H1 (cell line): ENCODE results near the gene CCSER2. TPM values are rescaled to one million over a fixed set of nuclear protein-coding genes. Genes with fewer than 3 reads are reported as not detected.

Experiments
- RBBP5 ChIP-seq: IDR thresholded peaks from 2 replicates; pipeline ENCODE4 v1.7.1; 2012; ENCODE audit warnings: low read depth, mild to moderate bottlenecking, inconsistent platforms, low read length, moderate library complexity, borderline replicate concordance
- SIRT6 ChIP-seq: IDR thresholded peaks from one replicate; pipeline ENCODE4 v1.7.1; 2012; ENCODE audit warnings: low read length, inconsistent platforms
- YY1 ChIP-seq: IDR thresholded peaks from 2 replicates; pipeline ENCODE4 v1.6.1; 2011; ENCODE audit warnings: low read depth, mild to moderate bottlenecking, low read length
- polyA plus RNA-seq, 7 experiments: library from polyadenylated mRNA; depleted of rRNA in 3 of 7; stranded (reverse) in 5 of 7; unstranded in 2 of 7; fragments of >200 nt in 5 of 7; fragments of 200-250 nt in 2 of 7; gene quantifications; 1 replicate in 5 of 7; 2 replicates in 1 of 7; 4 replicates in 1 of 7; pipeline versions ENCODE4 v1.2.1 to v1.2.3, GENCODE V29; 2011 to 2013; ENCODE audit warnings: missing spikeins in 2 of 7, mixed read lengths in 2 of 7
- total RNA-seq: library from RNA; stranded (reverse); fragmentation: NEBNext Ultra II Directional; extraction: Animal tissue kit (Norgen Biotek cat#: 25700); gene quantifications from 2 replicates; pipeline ENCODE4 v1.2.1, GENCODE V29; 2021
- TF ChIP-seq, protein P1 (sequence below): fragments of 300-600 bp; sonication (generic); IDR thresholded peaks from 2 replicates; pipeline ENCODE4 v1.7.1; 2012; ENCODE audit warnings: low read length, moderate library complexity, mild to moderate bottlenecking, inconsistent platforms; ENCODE audit not compliant: insufficient replicate concordance

Gene CCSER2
- total and polyA plus RNA-seq, 2 of the 8 experiments (the other 6 are each of a cell fraction or from before 2014, with no cell fraction given), result 6.9 to 30.5 TPM

DNA sequence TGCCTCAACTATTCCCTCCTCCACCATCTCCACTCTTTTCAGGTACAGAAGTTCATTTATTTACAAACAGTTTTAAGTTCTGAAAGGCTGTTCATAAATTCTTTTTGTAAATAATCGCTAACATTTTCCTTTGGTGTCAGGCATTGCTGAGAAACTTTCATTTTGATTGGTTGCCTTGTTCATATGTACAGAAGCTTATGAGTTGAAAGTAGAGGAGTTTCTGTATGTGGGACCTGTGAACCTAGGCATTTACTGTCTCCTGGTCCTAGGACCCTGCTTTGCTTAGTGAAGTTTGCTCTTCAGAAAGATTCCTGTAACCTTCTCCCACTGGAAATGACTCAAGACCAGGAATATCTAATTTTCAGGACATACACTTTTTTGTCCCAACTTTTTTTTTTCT, 30.4 kb downstream of the CCSER2 start (continued):
- TF ChIP-seq, protein P1, sequence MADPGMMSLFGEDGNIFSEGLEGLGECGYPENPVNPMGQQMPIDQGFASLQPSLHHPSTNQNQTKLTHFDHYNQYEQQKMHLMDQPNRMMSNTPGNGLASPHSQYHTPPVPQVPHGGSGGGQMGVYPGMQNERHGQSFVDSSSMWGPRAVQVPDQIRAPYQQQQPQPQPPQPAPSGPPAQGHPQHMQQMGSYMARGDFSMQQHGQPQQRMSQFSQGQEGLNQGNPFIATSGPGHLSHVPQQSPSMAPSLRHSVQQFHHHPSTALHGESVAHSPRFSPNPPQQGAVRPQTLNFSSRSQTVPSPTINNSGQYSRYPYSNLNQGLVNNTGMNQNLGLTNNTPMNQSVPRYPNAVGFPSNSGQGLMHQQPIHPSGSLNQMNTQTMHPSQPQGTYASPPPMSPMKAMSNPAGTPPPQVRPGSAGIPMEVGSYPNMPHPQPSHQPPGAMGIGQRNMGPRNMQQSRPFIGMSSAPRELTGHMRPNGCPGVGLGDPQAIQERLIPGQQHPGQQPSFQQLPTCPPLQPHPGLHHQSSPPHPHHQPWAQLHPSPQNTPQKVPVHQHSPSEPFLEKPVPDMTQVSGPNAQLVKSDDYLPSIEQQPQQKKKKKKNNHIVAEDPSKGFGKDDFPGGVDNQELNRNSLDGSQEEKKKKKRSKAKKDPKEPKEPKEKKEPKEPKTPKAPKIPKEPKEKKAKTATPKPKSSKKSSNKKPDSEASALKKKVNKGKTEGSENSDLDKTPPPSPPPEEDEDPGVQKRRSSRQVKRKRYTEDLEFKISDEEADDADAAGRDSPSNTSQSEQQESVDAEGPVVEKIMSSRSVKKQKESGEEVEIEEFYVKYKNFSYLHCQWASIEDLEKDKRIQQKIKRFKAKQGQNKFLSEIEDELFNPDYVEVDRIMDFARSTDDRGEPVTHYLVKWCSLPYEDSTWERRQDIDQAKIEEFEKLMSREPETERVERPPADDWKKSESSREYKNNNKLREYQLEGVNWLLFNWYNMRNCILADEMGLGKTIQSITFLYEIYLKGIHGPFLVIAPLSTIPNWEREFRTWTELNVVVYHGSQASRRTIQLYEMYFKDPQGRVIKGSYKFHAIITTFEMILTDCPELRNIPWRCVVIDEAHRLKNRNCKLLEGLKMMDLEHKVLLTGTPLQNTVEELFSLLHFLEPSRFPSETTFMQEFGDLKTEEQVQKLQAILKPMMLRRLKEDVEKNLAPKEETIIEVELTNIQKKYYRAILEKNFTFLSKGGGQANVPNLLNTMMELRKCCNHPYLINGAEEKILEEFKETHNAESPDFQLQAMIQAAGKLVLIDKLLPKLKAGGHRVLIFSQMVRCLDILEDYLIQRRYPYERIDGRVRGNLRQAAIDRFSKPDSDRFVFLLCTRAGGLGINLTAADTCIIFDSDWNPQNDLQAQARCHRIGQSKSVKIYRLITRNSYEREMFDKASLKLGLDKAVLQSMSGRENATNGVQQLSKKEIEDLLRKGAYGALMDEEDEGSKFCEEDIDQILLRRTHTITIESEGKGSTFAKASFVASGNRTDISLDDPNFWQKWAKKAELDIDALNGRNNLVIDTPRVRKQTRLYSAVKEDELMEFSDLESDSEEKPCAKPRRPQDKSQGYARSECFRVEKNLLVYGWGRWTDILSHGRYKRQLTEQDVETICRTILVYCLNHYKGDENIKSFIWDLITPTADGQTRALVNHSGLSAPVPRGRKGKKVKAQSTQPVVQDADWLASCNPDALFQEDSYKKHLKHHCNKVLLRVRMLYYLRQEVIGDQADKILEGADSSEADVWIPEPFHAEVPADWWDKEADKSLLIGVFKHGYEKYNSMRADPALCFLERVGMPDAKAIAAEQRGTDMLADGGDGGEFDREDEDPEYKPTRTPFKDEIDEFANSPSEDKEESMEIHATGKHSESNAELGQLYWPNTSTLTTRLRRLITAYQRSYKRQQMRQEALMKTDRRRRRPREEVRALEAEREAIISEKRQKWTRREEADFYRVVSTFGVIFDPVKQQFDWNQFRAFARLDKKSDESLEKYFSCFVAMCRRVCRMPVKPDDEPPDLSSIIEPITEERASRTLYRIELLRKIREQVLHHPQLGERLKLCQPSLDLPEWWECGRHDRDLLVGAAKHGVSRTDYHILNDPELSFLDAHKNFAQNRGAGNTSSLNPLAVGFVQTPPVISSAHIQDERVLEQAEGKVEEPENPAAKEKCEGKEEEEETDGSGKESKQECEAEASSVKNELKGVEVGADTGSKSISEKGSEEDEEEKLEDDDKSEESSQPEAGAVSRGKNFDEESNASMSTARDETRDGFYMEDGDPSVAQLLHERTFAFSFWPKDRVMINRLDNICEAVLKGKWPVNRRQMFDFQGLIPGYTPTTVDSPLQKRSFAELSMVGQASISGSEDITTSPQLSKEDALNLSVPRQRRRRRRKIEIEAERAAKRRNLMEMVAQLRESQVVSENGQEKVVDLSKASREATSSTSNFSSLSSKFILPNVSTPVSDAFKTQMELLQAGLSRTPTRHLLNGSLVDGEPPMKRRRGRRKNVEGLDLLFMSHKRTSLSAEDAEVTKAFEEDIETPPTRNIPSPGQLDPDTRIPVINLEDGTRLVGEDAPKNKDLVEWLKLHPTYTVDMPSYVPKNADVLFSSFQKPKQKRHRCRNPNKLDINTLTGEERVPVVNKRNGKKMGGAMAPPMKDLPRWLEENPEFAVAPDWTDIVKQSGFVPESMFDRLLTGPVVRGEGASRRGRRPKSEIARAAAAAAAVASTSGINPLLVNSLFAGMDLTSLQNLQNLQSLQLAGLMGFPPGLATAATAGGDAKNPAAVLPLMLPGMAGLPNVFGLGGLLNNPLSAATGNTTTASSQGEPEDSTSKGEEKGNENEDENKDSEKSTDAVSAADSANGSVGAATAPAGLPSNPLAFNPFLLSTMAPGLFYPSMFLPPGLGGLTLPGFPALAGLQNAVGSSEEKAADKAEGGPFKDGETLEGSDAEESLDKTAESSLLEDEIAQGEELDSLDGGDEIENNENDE, result no peak
- TF ChIP-seq SIRT6 (no peak), YY1 (no peak), RBBP5 (no peak)
